ENCODE data around the gene SPAM1.

DNA sequence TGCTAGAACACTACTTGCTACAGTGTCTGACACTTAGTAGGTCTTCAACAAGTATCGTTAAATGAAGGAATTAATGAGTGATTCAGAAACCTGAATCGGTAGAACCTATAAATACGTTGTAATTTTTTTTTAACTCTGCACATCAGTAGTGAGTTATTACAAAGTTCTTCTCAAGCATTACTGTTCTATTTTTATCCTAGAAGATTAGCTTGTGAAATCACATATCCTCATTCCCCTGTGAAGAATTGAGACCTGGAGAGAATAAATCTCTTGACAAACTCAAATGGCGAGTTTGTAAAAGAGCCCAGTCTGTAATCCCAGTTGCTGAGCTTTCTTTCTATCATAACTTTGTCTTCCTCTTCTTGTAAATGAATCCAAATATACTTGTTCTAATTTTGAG lies 45.4 kb upstream of the SPAM1 start:
- TF ChIP-seq POLR2AphosphoS5 (IDR thresholded peaks at IDR 0.05) (no peak), CTCF (IDR thresholded peaks at IDR 0.05) (no peak), POLR2A (IDR thresholded peaks at IDR 0.05) (no peak)

Measured in prostate gland (tissue), 2 donors.